Gastrocnemius medialis (tissue), 4 donors: ENCODE measurements around the gene PIGQ. TPM values are rescaled to one million over a fixed set of nuclear protein-coding genes. Genes with fewer than 3 reads are reported as not detected.

ENCODE experiments used
- ATAC-seq, 2 donors: fragments of 150-250 bp; one replicate each; pipeline ENCODE4 v1.9.1; 2016
- DNase-seq, 2 donors: peaks; one replicate each; pipeline ENCODE4 v3.0.0-alpha.2; 2019
- H3K27ac ChIP-seq, 4 donors: fragments of 200-600 bp; sonication (generic); 1 replicate in 1 of 4; 2 replicates in 3 of 4; pipeline ENCODE4 v1.5.1; 2016 to 2018; ENCODE audit warnings: mild to moderate bottlenecking in 2 of 4, moderate library complexity in 1 of 4
- H3K27me3 ChIP-seq, 3 donors: fragments of 200-600 bp; sonication (generic) in 2 of 3; 1 replicate in 1 of 3; 2 replicates in 2 of 3; pipeline versions ENCODE4 v1.5.1 to v1.6.0; 2016 to 2019; ENCODE audit warnings: mild to moderate bottlenecking in 1 of 3, moderate library complexity in 1 of 3
- H3K36me3 ChIP-seq, 2 donors: fragments of 200-600 bp; sonication (generic) in 1 of 2; one replicate each; pipeline ENCODE4 v1.5.1; 2017 to 2018
- H3K4me1 ChIP-seq, 2 donors: fragments of 200-600 bp; sonication (generic) in 1 of 2; one replicate each; pipeline ENCODE4 v1.5.1; 2016 to 2017; ENCODE audit warnings: mild to moderate bottlenecking in 2 of 2
- H3K4me3 ChIP-seq, 4 donors: fragments of 200-600 bp; sonication (generic) in 3 of 4; 1 replicate in 1 of 4; 2 replicates in 3 of 4; pipeline ENCODE4 v1.5.1; 2016 to 2019; ENCODE audit warnings: mild to moderate bottlenecking in 2 of 4
- H3K9me3 ChIP-seq, 3 donors: fragments of 200-600 bp; sonication (generic) in 2 of 3; 1 replicate in 1 of 3; 2 replicates in 2 of 3; pipeline ENCODE4 v1.5.1; 2016 to 2019
- POLR2A ChIP-seq, 2 donors: fragments of 450-650 bp; IDR thresholded peaks; one replicate each; pipeline ENCODE4 v1.6.1; 2017; ENCODE audit warnings: antibody characterized with exemption in 2 of 2, mild to moderate bottlenecking in 2 of 2, moderate library complexity in 2 of 2
- in situ Hi-C, 4 donors: fragments of 200-750 bp; cut with MboI; loops; one replicate each; pipeline versions ENCODE4 v1.15.0 to v1.8.0; 2017; ENCODE audit warnings: low sequenced_read_pairs in 4 of 4
- intact Hi-C: fragments of 100-400 bp; cut with DNase I; formaldehyde crosslinking; loops from one replicate; pipeline ENCODE4 v1.15.1; 2023; ENCODE audit warnings: low total_unique reads
- total RNA-seq, 4 donors: library from RNA; depleted of rRNA; stranded (reverse); fragments of >200 nt; gene quantifications; one replicate each; pipeline versions ENCODE4 v1.1.0 to v1.2.3, GENCODE V29; 2016
- TF ChIP-seq, protein P1 (sequence below), 5 experiments: fragments of 450-650 bp in 3 of 5; fragments of 200-600 bp in 2 of 5; sonication (generic) in 2 of 5; IDR thresholded peaks in 4 of 5; conservative IDR thresholded peaks in 1 of 5; 1 replicate in 4 of 5; 2 replicates in 1 of 5; pipeline ENCODE4 v1.5.1; 2016 to 2019; ENCODE audit warnings: antibody characterized with exemption in 5 of 5, mild to moderate bottlenecking in 3 of 5, moderate library complexity in 3 of 5

The PIGQ gene
- total RNA-seq, 4 donors from 2014 or later, result 22.2 to 47.3 (median 38.5) TPM

GRCh38 chr16:523097-523741, 46.5 kb upstream of the PIGQ start:
- H3K27me3 ChIP-seq, result no peaks in the 10 kb centered on the region
- peaks cover 15 to 29% of the 10 kb centered on the region in 2 donors for H3K4me1 ChIP-seq
- in situ Hi-C loops (no loop called here), intact Hi-C loops (no loop called here)
- peaks cover 0 to 15% of the 10 kb centered on the region in 2 donors for H3K36me3 ChIP-seq
- no peaks in the 10 kb centered on the region for H3K9me3 ChIP-seq
- ATAC-seq, result no peak
- no peak overlapping the region for H3K4me3 ChIP-seq
- no peak for DNase-seq
- no peak overlapping the region for H3K27ac ChIP-seq
- no peak for TF ChIP-seq POLR2A (IDR thresholded peaks at IDR 0.05)
- TF ChIP-seq, protein P1, sequence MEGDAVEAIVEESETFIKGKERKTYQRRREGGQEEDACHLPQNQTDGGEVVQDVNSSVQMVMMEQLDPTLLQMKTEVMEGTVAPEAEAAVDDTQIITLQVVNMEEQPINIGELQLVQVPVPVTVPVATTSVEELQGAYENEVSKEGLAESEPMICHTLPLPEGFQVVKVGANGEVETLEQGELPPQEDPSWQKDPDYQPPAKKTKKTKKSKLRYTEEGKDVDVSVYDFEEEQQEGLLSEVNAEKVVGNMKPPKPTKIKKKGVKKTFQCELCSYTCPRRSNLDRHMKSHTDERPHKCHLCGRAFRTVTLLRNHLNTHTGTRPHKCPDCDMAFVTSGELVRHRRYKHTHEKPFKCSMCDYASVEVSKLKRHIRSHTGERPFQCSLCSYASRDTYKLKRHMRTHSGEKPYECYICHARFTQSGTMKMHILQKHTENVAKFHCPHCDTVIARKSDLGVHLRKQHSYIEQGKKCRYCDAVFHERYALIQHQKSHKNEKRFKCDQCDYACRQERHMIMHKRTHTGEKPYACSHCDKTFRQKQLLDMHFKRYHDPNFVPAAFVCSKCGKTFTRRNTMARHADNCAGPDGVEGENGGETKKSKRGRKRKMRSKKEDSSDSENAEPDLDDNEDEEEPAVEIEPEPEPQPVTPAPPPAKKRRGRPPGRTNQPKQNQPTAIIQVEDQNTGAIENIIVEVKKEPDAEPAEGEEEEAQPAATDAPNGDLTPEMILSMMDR (IDR thresholded peaks at IDR 0.05 in 4 of 5, conservative IDR thresholded peaks at IDR 0.05 in 1 of 5), result no peak

DNA sequence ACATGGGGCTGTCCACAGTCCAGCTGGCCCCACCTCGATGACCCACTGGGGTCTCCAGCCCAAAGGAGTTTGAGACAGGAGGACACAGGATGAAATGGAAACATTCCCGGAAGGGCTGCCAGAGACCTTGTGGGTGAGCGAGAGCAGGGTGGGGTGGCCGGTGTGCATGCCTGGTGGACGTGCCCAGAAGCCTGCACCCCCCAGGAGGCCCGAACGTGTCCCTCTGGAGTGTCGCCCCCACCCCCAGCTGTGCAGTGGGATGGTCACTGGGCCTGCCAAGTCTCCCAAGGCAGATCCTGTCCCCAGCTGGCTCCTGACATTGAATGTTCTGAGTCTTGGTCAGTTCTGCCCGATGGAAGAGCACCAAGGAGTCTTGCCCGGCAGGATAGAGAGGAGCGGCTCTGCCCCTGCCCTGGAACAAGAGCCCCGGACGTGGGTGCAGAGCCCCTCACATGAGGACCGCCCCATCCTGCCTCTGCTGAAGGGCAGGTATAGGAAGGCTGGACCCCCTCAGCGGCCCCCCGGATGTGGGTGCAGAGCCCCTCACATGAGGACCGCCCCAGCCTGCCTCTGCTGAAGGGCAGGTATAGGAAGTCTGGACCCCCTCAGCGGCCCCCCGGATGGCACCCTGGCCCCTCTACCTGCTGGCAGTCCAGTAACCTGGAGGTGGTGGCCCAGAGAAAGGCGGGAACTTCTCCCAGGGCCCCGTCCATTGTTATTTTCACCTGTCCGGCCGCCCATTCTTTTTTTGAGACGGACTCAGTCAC, 45.3 kb upstream of the PIGQ start:
- Histone ChIP-seq H3K27me3 (no peaks in the 10 kb centered on the region), H3K4me3 (no peak overlapping the region), H3K9me3 (no peaks in the 10 kb centered on the region), H3K4me1 (peaks cover 25 to 34% of the 10 kb centered on the region in 2 donors), H3K36me3 (peaks cover 0 to 15% of the 10 kb centered on the region in 2 donors), H3K27ac (peak overlapping the region in 3 of 4 donors; percentile 34 to 99 (median 94))
- intact Hi-C loops, result no loop called here
- ATAC-seq (no peak), DNase-seq (no peak)
- TF ChIP-seq POLR2A (IDR thresholded peaks at IDR 0.05), result no peak
- TF ChIP-seq, protein P1 (IDR thresholded peaks at IDR 0.05 in 4 of 5, conservative IDR thresholded peaks at IDR 0.05 in 1 of 5), result no peak
- in situ Hi-C loops, result no loop called here

- Histone ChIP-seq H3K4me3 (no peak overlapping the region), H3K27ac (peak overlapping the region; percentile 94 to 100 (median 98)), H3K4me1 (peaks cover 26 to 39% of the 10 kb centered on the region in 2 donors), H3K36me3 (peaks cover 0 to 14% of the 10 kb centered on the region in 2 donors), H3K9me3 (no peaks in the 10 kb centered on the region), H3K27me3 (no peaks in the 10 kb centered on the region)
- in situ Hi-C loops (no loop called here), intact Hi-C loops (no loop called here)
- DNase-seq, result no peak
- TF ChIP-seq, protein P1 (IDR thresholded peaks at IDR 0.05 in 4 of 5, conservative IDR thresholded peaks at IDR 0.05 in 1 of 5), result no peak
- ATAC-seq, result no peak
Measured at GRCh38 chr16:525123-525519, 44.6 kb upstream of the PIGQ start.

- Histone ChIP-seq H3K36me3 (peaks cover 0 to 8% of the 10 kb centered on the region in 2 donors), H3K4me3 (peak overlapping the region; percentile 77 to 87 (median 83)), H3K4me1 (peaks cover 26 to 39% of the 10 kb centered on the region in 2 donors), H3K9me3 (no peaks in the 10 kb centered on the region), H3K27ac (peak overlapping the region; percentile 94 to 100 (median 98)), H3K27me3 (no peaks in the 10 kb centered on the region)
- DNase-seq, result no peak
- intact Hi-C loops (loop anchor here (2.0 kb wide), 2 partner anchors 101 to 111 kb away; partner anchors contain the start of genes METTL26 and RAB11FIP3), in situ Hi-C loops (no loop called here)
- TF ChIP-seq, protein P1 (IDR thresholded peaks at IDR 0.05 in 4 of 5, conservative IDR thresholded peaks at IDR 0.05 in 1 of 5), result no peak
- no peak for TF ChIP-seq POLR2A (IDR thresholded peaks at IDR 0.05)
- ATAC-seq, result no peak
Measured at GRCh38 chr16:525520-526180, 44.1 kb upstream of the PIGQ start.
